Pericardium fibroblast (primary cell): ENCODE measurements around the gene SNRPA. TPM values are rescaled to one million over a fixed set of nuclear protein-coding genes. Genes with fewer than 3 reads are reported as not detected.

ENCODE experiments used
- total RNA-seq: library from RNA; depleted of rRNA; stranded (reverse); fragments of >200 nt; gene quantifications from 2 replicates; pipeline ENCODE4 v1.2.3, GENCODE V29; 2015

Gene SNRPA
- 43.1 and 46.5 TPM in 2 replicates for total RNA-seq

DNA sequence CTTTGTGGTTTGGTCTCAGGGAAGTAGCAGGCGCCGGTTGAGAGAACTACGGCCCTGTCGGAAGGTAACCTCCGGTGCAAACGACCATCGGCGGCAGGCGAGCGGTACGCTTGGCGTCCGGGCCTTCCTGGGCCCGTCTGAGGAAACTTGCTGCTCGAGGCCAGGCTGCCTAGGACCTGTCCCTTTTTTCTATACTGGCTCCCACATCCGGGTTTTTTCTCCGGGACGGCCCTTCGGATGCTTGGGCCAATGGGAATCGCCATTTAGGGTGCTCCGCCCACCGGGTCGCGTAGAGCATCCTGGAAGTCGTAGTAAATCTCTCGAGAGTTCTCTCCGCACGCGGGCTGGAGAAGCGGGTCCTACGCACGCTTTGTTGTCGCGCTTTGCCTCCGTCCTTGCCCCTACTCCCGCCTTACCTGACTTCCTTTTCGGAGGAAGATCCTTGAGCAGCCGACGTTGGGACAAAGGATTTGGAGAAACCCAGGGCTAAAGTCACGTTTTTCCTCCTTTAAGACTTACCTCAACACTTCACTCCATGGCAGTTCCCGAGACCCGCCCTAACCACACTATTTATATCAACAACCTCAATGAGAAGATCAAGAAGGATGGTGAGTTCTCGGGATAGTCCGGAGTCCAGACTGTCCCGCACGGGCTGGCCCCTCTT is at the start of gene SNRPA:
Gene SNRPA (plus strand): TSS at position 330 of the 664 bp plus-strand sequence. CDS start 206 bp downstream, at position 536.

DNA sequence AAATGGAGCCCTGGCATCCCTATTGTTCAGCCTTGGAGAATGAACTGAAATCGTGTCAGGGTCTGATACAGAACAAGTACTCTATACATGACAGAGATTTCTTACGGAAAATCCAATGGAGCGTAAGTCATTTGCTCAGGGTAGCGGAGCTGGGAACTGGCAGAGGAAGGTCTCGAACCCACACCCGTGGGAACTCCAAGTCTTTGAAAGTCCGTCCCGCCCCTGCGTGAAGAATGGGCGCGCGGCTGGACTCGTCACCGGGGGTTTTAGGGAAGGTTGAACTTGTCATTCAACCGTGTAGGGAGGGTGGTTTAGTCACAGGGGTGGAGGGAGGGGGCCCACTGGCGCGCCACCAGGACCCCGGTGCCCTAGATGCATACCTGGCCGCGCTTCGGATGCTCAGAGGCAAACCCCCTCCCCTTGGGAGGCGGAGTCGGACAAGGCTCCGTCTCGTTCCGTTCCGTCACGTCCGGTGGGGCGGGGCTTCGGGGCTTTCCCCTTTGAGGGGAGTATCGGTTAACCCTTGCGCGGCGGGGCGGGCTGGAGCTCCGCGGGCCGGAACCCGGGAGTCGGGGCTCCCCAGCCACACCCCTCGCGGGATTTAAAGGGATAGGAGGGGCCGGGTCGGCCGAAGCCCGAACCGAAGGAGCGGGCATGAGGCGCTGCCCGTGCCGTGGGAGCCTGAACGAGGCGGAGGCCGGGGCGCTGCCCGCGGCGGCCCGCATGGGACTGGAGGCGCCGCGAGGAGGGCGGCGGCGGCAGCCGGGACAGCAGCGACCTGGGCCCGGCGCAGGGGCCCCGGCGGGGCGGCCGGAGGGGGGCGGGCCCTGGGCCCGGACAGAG is 34.3 kb upstream of the SNRPA start, which contains the start of the genes COQ8B and ITPKC:
Gene COQ8B (minus strand): TSS at position 405 of the 843 bp plus-strand sequence. CDS start 2,254 bp downstream, outside the sequence.
Gene ITPKC (plus strand): TSS at position 631 of the 843 bp plus-strand sequence. CDS start 24 bp downstream, at position 655.

GRCh38 chr19:40750058-40750873 is 737 bp upstream of the SNRPA start, which contains the start of gene ACTMAP:
TSS of gene ACTMAP (minus strand) at chr19:40750477. CDS start at chr19:40749803, 674 bp downstream.

DNA sequence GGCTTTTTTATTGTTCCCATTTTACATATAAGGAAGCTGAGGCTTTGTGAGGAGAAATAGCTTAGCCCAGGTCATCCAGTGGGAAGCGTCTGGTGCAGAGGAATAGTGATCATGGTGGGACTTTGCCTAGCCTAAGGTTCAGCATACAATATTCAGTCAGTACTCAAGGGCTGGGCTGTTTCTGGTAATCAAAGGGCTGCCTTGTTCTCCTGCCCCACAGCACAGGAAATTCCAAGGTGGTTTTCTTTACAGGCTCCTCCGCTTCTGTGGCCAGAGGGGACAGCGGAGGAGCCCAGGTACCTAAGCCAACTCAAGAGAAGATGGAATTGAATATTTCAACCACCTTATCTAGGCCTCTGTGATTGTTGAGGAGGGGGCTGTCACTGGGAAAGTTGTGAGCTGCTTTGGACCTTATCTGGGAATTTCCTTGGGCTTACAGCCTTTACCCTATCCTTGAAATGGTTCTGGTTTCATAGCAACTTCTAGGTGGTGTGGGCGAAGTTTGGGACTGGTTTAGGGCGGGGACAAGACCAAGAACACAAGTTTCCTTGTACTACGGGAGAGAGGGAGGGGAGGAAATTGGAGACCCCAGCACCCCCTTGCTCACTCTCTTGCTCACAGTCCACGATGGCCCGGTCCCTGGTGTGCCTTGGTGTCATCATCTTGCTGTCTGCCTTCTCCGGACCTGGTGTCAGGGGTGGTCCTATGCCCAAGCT is 24.1 kb downstream of the SNRPA start, which contains the start of gene MIA:
Gene MIA (plus strand): TSS at position 606 of the 716 bp plus-strand sequence. CDS start 22 bp downstream, at position 628.

DNA sequence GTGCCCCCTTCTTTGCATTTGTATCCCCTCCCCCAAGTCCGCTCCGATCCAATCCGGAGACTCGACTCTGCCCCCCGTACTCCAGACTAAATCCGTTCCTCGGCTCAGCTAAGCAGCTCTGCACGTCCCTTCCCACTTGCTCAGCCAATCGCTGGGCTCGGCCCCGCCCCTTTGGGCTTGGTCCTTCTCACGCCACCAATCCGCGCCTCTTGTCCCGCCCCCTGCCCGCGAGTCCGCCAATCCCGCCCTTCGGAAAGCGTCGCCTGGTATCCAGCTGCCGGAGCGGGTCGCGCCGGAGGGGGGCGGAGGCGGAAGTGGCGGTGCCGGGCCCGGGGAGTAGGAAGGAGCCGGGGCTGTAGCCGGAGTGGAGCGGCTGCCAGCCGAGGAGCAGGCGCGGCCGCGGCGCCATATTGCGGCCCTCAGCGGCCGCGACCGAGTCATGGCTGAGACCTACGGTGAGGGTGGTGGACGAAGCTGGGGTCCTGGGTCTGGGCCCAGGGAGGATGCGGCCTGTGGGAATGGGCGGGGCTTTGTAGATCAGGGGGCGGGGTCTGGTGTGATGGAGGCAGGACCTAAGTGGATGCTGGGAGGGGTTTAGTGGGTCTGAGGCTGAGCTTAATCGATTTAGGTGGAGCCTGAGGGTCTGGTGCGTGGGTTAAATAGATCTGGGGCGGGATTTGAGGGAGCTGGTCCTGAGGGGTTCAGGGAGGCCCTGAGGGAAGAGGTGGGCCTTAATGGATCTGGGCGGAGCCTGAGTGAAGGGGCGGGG is 27.1 kb downstream of the SNRPA start, which contains the start of gene RAB4B:
Gene RAB4B (plus strand): TSS at position 311 of the 769 bp plus-strand sequence. CDS start 129 bp downstream, at position 440.

GRCh38 chr19:40798683-40799557 is 47.9 kb downstream of the SNRPA start, which contains the start of gene EGLN2:
TSS of gene EGLN2 (plus strand) at chr19:40799191. CDS start at chr19:40800573, 1,382 bp downstream.

Other genes starting within 250 kb of the SNRPA start
- 35.7 and 46.7 TPM in 2 replicates for gene SHKBP1, start 174.3 kb upstream of the SNRPA start, total RNA-seq
- 87.1 and 97.0 TPM in 2 replicates for gene LTBP4, start 149.8 kb upstream of the SNRPA start, total RNA-seq
- gene NUMBL, start 60.6 kb upstream of the SNRPA start, total RNA-seq = 51.6 and 57.1 TPM in 2 replicates
- 18.6 and 26.3 TPM in 2 replicates for gene COQ8B, start 34.3 kb upstream of the SNRPA start, total RNA-seq
- gene ITPKC, start 34.1 kb upstream of the SNRPA start, total RNA-seq = 26.1 and 34.7 TPM in 2 replicates
- 5.7 and 10.1 TPM in 2 replicates for gene ACTMAP, start 726 bp upstream of the SNRPA start, total RNA-seq
- gene MIA, start 24.3 kb downstream of the SNRPA start, total RNA-seq = not detected in 2 replicates
- 21.3 and 37.3 TPM in 2 replicates for gene RAB4B, start 27.0 kb downstream of the SNRPA start, total RNA-seq
- 70.1 and 114 TPM in 2 replicates for gene EGLN2, start 48.0 kb downstream of the SNRPA start, total RNA-seq
- not detected in 2 replicates for gene CYP2A6, start 99.2 kb downstream of the SNRPA start, total RNA-seq
- not detected in 2 replicates for gene CYP2A7, start 131.0 kb downstream of the SNRPA start, total RNA-seq
- gene CYP2B6, start 240.1 kb downstream of the SNRPA start, total RNA-seq = not detected in 2 replicates